Measurements from ENCODE around the gene PCDH15. TPM values are rescaled to one million over a fixed set of nuclear protein-coding genes. Genes with fewer than 3 reads are reported as not detected.

PCDH15 gene
- total and polyA plus RNA-seq, 2 of the 8 experiments (the other 6 are each of a cell fraction or from before 2014, with no cell fraction given) = 0.11 TPM; not detected in 1

DNA sequence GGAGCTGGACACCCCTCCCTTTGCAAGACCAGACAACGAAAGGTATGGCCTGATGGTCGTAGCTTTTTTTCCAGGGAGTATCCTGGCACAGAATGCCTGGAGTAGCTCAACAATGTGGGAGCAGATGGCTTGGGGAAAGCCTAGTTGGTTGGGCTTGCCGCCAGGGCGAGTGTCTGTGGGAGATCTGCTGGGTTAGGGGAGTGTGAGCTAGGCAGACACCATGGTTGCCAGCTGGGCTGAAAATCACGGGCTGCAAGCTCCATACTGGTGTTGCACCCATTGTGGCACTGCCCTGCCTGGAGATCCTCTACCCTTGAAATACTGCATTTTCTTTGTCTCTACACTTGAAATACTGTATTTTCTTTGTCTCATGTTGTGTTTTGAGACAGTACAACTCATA lies 538.3 kb downstream of the PCDH15 start:
- Histone ChIP-seq H3K27ac (ENCODE audit: low read depth, low read length) (no peak overlapping the region), H2AFZ (ENCODE audit: low read length) (no peak overlapping the region), H3K23ac (ENCODE audit: insufficient read length) (no peak overlapping the region), H2BK12ac (ENCODE audit: low read depth, low read length) (no peak overlapping the region), H3K4me2 (ENCODE audit: insufficient read depth in 1 of 2, low read depth in 2 of 2, low read length in 2 of 2) (no peak overlapping the region), H3K56ac (replicated peaks; ENCODE audit: insufficient read length, low read depth, low read length) (no peak overlapping the region), H3K14ac (ENCODE audit: insufficient read length) (no peak overlapping the region), H3K18ac (ENCODE audit: extremely low read depth, low read length) (no peak overlapping the region), H3K36me3 (ENCODE audit: control insufficient read depth in 2 of 4, insufficient read depth in 4 of 4, low read length in 3 of 4) (no peaks in the 10 kb centered on the region), H3K79me2 (ENCODE audit: control insufficient read depth in 1 of 2, insufficient read depth in 2 of 2, low read length in 2 of 2) (no peaks in the 10 kb centered on the region), H3K79me1 (ENCODE audit: low read depth, low read length) (no peaks in the 10 kb centered on the region), H4K8ac (ENCODE audit: extremely low read depth, insufficient read depth, low read length) (no peak overlapping the region; the same call in 1 of the 2 replicates), H2BK5ac (ENCODE audit: low read depth, low read length) (no peak overlapping the region), H4K20me1 (replicated peaks in 1 of 2; ENCODE audit: control insufficient read depth in 1 of 2, insufficient read depth in 2 of 2, low read length in 2 of 2) (no peaks in the 10 kb centered on the region), H3K4me3 (ENCODE audit: extremely low read depth in 1 of 4, insufficient read depth in 2 of 4, low read depth in 3 of 4, low read length in 4 of 4) (no peak overlapping the region), H2BK15ac (ENCODE audit: low read length) (no peak overlapping the region), H2BK120ac (replicated peaks; ENCODE audit: low read depth, low read length) (no peak overlapping the region), H3K27me3 (replicated peaks in 1 of 4; ENCODE audit: control insufficient read depth in 3 of 4, extremely low read depth in 1 of 4, insufficient read depth in 3 of 4, low read length in 3 of 4) (no peaks in the 10 kb centered on the region), H2AK5ac (ENCODE audit: low read depth, low read length) (no peak overlapping the region), H2BK20ac (ENCODE audit: low read length) (no peak overlapping the region), H4K5ac (ENCODE audit: insufficient read length, low read depth, low read length) (no peak overlapping the region), H3K9me3 (ENCODE audit: insufficient read depth in 2 of 2, low read depth in 1 of 2, low read length in 1 of 2) (no peaks in the 10 kb centered on the region), H4K91ac (replicated peaks; ENCODE audit: insufficient read length, low read length) (no peak overlapping the region), H3K4me1 (replicated peaks in 1 of 4; ENCODE audit: control insufficient read depth in 3 of 4, insufficient read depth in 4 of 4, low read length in 3 of 4) (no peaks in the 10 kb centered on the region), H3K9ac (replicated peaks in 1 of 4; ENCODE audit: extremely low read depth in 1 of 4, low read depth in 3 of 4, low read length in 3 of 4) (no peak overlapping the region), H3K4ac (replicated peaks; ENCODE audit: insufficient read length, low read depth, low read length) (no peak overlapping the region), H3K23me2 (ENCODE audit: low read depth, low read length) (no peaks in the 10 kb centered on the region)
- CTCF ChIA-PET (ENCODE audit: partially characterized antibody) = no interaction called here
- FAIRE-seq = no peak
- 88% methylated on average over 5 of the region's 5 CpGs; no CpG with 5 or more reads in 1 of the 2 experiments for WGBS, 2 experiments (ENCODE audit: extremely low coverage in 1 of 2, insufficient coverage in 1 of 2, insufficient read length in 1 of 2, insufficient replicate concordance in 2 of 2, low coverage in 1 of 2, low lambda C conversion rate in 2 of 2, missing lambda C conversion rate in 1 of 2)
- POLR2A ChIA-PET (ENCODE audit: partially characterized antibody) = no interaction called here
- TF ChIP-seq FOSL1 (IDR thresholded peaks at IDR 0.05; ENCODE audit: insufficient read depth, low read depth, low read length) (no peak), TCF12 (IDR thresholded peaks at IDR 0.05; ENCODE audit: low read depth, low read length) (no peak), TBP (IDR thresholded peaks at IDR 0.05; ENCODE audit: low read depth, low read length) (no peak), GTF2F1 (IDR thresholded peaks at IDR 0.05; ENCODE audit: borderline replicate concordance, low read depth, low read length) (no peak), HDAC6 (IDR thresholded peaks at IDR 0.05; ENCODE audit: low read depth, low read length) (no peak)
- TF ChIP-seq, protein P1, sequence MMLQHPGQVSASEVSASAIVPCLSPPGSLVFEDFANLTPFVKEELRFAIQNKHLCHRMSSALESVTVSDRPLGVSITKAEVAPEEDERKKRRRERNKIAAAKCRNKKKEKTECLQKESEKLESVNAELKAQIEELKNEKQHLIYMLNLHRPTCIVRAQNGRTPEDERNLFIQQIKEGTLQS (IDR thresholded peaks at IDR 0.05; ENCODE audit: insufficient read depth, low read depth, low read length) = no peak
- DNase-seq (ENCODE audit: low read depth in 1 of 2, low spot score in 2 of 2) = no peak
